ENCODE results near the gene BLOC1S5.

The BLOC1S5 gene

DNA sequence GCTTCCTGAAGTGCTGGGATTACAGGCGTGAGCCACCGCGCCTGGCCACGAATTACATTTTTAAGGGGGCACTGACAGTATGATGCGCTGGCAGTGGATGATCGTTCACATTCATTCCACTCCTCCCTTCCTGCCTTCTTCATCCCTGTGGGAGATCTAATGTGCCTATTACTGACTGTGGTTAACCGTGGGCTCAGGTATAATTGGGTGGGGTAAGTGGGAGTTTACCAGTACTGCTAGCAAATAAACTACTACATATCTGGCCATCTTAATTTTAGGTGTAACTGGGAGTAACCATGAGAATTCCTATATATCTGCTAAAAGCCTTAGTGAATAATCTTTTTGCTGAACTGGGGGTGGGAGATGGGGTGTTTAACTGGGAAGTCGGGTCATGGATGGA lies 6.5 kb upstream of the BLOC1S5 start:
- H3K4me1 ChIP-seq (ENCODE audit: insufficient read depth, poor library complexity, severe bottlenecking) = no peaks in the 10 kb centered on the region
- H3K27me3 ChIP-seq (ENCODE audit: insufficient read depth, poor library complexity, severe bottlenecking) = no peaks in the 10 kb centered on the region
- no peaks in the 10 kb centered on the region for H3K36me3 ChIP-seq (ENCODE audit: low read depth)
- no peak overlapping the region for H3K4me3 ChIP-seq (ENCODE audit: severe bottlenecking)
- TF ChIP-seq, protein P1, sequence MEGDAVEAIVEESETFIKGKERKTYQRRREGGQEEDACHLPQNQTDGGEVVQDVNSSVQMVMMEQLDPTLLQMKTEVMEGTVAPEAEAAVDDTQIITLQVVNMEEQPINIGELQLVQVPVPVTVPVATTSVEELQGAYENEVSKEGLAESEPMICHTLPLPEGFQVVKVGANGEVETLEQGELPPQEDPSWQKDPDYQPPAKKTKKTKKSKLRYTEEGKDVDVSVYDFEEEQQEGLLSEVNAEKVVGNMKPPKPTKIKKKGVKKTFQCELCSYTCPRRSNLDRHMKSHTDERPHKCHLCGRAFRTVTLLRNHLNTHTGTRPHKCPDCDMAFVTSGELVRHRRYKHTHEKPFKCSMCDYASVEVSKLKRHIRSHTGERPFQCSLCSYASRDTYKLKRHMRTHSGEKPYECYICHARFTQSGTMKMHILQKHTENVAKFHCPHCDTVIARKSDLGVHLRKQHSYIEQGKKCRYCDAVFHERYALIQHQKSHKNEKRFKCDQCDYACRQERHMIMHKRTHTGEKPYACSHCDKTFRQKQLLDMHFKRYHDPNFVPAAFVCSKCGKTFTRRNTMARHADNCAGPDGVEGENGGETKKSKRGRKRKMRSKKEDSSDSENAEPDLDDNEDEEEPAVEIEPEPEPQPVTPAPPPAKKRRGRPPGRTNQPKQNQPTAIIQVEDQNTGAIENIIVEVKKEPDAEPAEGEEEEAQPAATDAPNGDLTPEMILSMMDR (IDR thresholded peaks at IDR 0.05; ENCODE audit: poor library complexity, severe bottlenecking) = no peak
- H3K27ac ChIP-seq (ENCODE audit: poor library complexity, severe bottlenecking) = no peak overlapping the region
- no peak for ATAC-seq (ENCODE audit: low read depth)
- no peak for DNase-seq (ENCODE audit: low spot score)
- H3K9me3 ChIP-seq (ENCODE audit: severe bottlenecking) = no peaks in the 10 kb centered on the region

DNA sequence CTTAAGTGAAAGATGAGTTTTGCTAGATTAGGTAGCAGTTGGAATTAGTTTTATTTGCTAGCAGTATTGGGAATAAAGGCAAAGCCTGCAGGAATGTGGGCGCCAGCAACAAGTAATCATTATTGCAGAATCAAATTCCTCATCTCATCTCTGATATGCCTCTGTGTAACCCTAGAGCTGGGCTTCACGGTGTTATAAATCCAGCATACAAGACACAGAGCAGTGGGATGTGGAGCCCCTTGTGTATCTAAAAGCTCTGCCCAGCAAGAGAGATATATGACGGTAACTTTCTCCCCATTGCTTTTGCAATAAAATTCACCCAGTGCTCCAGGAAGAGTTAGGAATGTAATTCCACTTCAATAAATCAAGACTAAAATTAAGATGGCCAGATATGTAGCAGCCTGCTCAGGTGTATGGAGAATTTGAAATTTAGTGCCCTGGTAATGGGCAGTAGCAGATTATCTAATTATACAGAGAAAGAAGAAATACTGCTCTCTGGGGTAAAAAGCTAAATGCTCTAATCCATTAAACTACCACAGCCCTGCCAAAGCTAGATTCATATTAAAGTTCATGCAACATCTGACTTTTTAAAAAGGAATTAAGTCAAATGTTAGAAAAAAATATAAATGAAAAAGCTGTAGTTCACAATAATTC lies 5.6 kb upstream of the BLOC1S5 start:
- no peak for DNase-seq (ENCODE audit: low spot score)
- TF ChIP-seq, protein P1 (IDR thresholded peaks at IDR 0.05; ENCODE audit: poor library complexity, severe bottlenecking) = no peak
- Histone ChIP-seq H3K27me3 (ENCODE audit: insufficient read depth, poor library complexity, severe bottlenecking) (no peaks in the 10 kb centered on the region), H3K4me1 (ENCODE audit: insufficient read depth, poor library complexity, severe bottlenecking) (peaks cover under 1% of the 10 kb centered on the region), H3K4me3 (ENCODE audit: severe bottlenecking) (no peak overlapping the region), H3K9me3 (ENCODE audit: severe bottlenecking) (no peaks in the 10 kb centered on the region), H3K36me3 (ENCODE audit: low read depth) (no peaks in the 10 kb centered on the region), H3K27ac (ENCODE audit: poor library complexity, severe bottlenecking) (no peak overlapping the region)
- no peak for ATAC-seq (ENCODE audit: low read depth)

DNA sequence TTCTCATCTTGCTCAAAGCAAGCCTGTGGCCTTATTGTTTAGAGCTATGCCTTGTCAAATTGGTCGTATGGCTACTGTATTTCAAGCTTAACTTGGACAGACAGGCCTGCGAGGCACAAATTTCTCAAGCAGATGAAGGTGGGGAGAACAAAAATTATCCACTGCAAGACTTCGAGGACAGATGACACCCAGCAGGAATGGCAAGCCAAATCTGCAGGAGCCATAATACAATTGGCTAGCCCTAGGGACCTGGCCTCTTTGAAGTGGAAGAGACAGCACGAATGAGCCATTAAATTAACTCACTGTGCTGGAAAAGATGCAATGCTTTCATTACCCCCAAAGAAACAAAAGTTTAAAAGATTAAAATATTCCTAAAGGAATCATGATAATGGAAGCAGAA lies 5.0 kb upstream of the BLOC1S5 start:
- ATAC-seq (ENCODE audit: low read depth) = no peak
- Histone ChIP-seq H3K36me3 (ENCODE audit: low read depth) (no peaks in the 10 kb centered on the region), H3K27ac (ENCODE audit: poor library complexity, severe bottlenecking) (no peak overlapping the region), H3K9me3 (ENCODE audit: severe bottlenecking) (no peaks in the 10 kb centered on the region), H3K27me3 (ENCODE audit: insufficient read depth, poor library complexity, severe bottlenecking) (no peaks in the 10 kb centered on the region), H3K4me1 (ENCODE audit: insufficient read depth, poor library complexity, severe bottlenecking) (peaks cover 4% of the 10 kb centered on the region), H3K4me3 (ENCODE audit: severe bottlenecking) (no peak overlapping the region)
- no peak for DNase-seq (ENCODE audit: low spot score)
- TF ChIP-seq, protein P1 (IDR thresholded peaks at IDR 0.05; ENCODE audit: poor library complexity, severe bottlenecking) = no peak

DNA sequence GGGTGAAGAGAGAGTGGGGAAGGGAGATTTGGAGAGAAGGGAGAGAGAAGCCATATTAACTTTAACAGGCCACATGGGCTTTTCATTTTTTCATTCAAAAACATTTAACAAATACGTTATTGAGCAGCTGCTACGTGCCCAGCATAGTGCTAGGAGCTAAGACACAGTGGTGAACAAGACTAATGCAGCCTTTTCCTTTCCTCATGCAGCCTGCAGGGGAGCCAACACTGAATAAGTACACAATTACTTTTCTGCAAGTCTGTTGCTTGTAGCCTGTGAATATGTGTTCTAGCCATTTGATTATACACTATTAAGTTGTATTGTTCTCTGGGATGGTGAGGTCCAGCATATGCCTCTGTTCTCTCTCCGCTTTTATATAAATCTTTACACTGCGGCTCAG lies 1.9 kb upstream of the BLOC1S5 start:
- no peak for DNase-seq (ENCODE audit: low spot score)
- H3K9me3 ChIP-seq (ENCODE audit: severe bottlenecking) = no peaks in the 10 kb centered on the region
- ATAC-seq (ENCODE audit: low read depth) = no peak
- peaks cover 14% of the 10 kb centered on the region for H3K36me3 ChIP-seq (ENCODE audit: low read depth)
- no peaks in the 10 kb centered on the region for H3K27me3 ChIP-seq (ENCODE audit: insufficient read depth, poor library complexity, severe bottlenecking)
- no peak overlapping the region for H3K4me3 ChIP-seq (ENCODE audit: severe bottlenecking)
- H3K27ac ChIP-seq (ENCODE audit: poor library complexity, severe bottlenecking) = no peak overlapping the region
- peaks cover 8% of the 10 kb centered on the region for H3K4me1 ChIP-seq (ENCODE audit: insufficient read depth, poor library complexity, severe bottlenecking)
- TF ChIP-seq, protein P1 (IDR thresholded peaks at IDR 0.05; ENCODE audit: poor library complexity, severe bottlenecking) = no peak

DNA sequence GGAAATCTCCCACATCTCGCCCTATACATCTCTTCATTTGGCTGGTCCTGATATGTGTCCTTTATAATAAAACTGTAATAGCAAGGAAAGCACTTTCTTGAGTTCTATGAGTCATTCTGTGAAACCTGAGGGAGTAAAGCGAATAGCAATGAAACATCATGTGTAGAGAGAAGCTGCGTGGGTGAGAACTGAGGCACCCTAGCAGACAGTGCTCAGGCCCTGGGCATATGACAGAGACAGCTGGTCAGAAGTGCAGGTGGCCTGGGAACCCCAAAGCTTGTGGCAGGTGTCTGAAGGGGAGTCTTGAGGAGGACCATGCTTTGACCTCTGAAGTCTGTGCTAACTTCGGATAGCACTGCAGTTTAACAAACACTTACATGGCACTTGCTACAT lies 1.3 kb upstream of the BLOC1S5 start:
- Histone ChIP-seq H3K27me3 (ENCODE audit: insufficient read depth, poor library complexity, severe bottlenecking) (no peaks in the 10 kb centered on the region), H3K27ac (ENCODE audit: poor library complexity, severe bottlenecking) (no peak overlapping the region), H3K9me3 (ENCODE audit: severe bottlenecking) (no peaks in the 10 kb centered on the region), H3K4me3 (ENCODE audit: severe bottlenecking) (no peak overlapping the region), H3K4me1 (ENCODE audit: insufficient read depth, poor library complexity, severe bottlenecking) (peaks cover 8% of the 10 kb centered on the region), H3K36me3 (ENCODE audit: low read depth) (peaks cover 17% of the 10 kb centered on the region)
- ATAC-seq (ENCODE audit: low read depth) (no peak), DNase-seq (ENCODE audit: low spot score) (no peak)
- TF ChIP-seq, protein P1 (IDR thresholded peaks at IDR 0.05; ENCODE audit: poor library complexity, severe bottlenecking) = no peak
